GM12891 (cell line): ENCODE measurements around the gene MRGPRX2.

Experiments
- DNase-seq: peaks from one replicate; pipeline ENCODE4 v3.0.0; 2011; ENCODE audit warnings: low spot score; ENCODE audit not compliant: insufficient read length
- FAIRE-seq: peaks from 2 replicates; lab custom pipeline; 2011; peaks lifted over from hg19 to GRCh38; lab: Jason Lieb, UNC
- PAX5 ChIP-seq: IDR thresholded peaks from 2 replicates; pipeline ENCODE4 v1.6.1; 2011; ENCODE audit warnings: low read length, moderate library complexity, mild to moderate bottlenecking; ENCODE audit not compliant: insufficient read depth, severe bottlenecking
- POLR2A ChIP-seq: IDR thresholded peaks from 2 replicates; pipeline ENCODE4 v1.6.1; 2011; ENCODE audit warnings: low read depth, low read length, control low read depth
- POLR2AphosphoS5 ChIP-seq: IDR thresholded peaks from 2 replicates; pipeline ENCODE4 v1.6.1; 2011; ENCODE audit warnings: low read depth, low read length, control low read depth
- POU2F2 ChIP-seq: IDR thresholded peaks from 2 replicates; pipeline ENCODE4 v1.6.1; 2011; ENCODE audit warnings: low read depth, mild to moderate bottlenecking, control low read depth, low read length, moderate library complexity
- SPI1 ChIP-seq: IDR thresholded peaks from 2 replicates; pipeline ENCODE4 v1.6.1; 2011; ENCODE audit warnings: low read depth, low read length, control low read depth
- TAF1 ChIP-seq: IDR thresholded peaks from 2 replicates; pipeline ENCODE4 v1.6.1; 2011; ENCODE audit warnings: low read depth, low read length, control low read depth

Gene MRGPRX2

DNA sequence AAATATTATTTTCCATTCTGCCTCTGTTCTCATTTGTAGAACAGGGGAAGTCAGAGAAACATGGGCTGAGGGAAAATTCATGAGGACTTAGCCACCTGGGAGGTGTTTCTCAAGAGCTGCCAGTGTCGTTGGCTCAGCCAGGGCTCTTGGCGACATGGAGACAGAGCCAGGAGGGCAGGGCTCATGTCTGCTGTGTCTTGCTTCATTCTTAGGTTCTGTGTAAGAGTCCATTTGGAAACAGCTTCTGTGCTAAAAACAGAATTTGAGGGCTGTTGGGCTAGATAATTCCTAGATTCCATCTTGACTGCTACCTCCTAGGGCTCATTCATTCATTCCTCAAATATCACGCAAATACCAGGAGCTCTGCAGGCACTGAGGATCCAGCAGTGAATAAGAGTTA, 15.1 kb upstream of the MRGPRX2 start:
- DNase-seq (no peak), FAIRE-seq (no peak)

DNA sequence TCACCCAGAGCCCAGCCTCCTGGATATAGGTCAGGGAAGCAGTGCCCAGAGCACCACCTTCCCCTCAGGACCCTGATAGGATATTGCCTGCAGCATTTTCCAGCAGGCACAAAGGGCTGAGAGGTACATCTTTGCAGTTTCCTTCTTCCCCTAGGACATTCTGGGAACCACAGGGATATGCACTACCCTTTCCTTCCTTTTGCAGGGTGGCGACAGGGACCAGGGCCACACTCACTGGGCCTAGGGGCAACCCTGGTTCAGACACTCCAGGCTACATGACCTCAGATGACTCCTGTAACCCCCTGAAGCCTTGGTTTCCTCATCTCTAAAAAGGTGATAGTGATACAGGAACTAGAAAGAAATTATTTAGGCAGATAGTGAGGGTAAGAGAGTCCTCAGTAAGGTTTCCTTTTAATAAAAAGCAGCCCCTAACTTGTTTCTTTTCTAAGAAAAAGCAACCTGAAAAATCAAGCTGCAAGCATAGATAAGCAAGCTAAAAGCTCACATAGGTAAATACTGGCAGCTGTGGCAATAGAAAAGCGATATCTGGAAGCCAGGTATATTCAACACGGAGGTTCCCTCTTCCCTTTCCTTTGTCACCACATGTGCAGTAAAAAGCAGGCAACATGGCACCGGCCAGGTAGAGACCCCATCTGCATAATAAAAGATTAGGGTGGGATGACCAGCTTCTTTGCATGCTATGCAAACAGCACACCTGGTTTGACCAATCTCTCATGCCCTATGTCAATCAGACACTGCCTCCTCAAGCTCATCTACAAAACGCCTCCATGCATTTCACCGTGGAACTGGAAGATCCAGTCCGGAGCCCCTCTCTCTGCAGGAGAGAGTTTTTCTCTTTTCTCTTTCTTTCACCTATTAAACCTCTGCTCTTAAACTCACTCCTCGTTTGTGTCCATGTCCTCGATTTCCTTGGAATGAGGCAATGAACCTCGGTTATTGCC, 13.2 kb upstream of the MRGPRX2 start:
- no peak for DNase-seq
- no peak for FAIRE-seq
- TF ChIP-seq SPI1 (no peak), POLR2AphosphoS5 (no peak), TAF1 (no peak), POLR2A (no peak), PAX5 (no peak), POU2F2 (no peak)

More for the DNA sequence above, 15.1 kb upstream of the MRGPRX2 start:
- no peak for TF ChIP-seq PAX5
- no peak for TF ChIP-seq TAF1
- TF ChIP-seq SPI1, result no peak
- no peak for TF ChIP-seq POLR2A
- TF ChIP-seq POU2F2, result no peak
- no peak for TF ChIP-seq POLR2AphosphoS5

DNA sequence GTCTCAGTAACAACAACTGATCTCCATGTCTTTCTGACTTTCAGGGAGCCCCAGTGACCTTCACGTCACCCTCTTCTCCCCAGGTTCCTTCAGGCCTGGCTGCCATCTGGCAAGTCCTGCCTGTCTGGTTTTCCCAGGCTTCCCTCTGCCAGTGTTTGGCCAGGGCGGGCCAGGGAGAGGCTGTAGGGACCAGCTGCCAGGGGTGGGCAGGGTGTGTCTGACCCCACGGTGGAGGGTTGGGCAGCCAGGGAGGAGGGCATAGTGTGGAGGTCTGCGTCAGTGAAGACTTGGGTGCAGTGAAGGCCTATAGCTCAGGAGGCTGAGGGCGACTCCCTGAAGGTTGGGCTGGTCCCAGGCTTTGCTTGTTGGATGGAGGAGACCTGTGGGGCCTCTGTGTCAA, 11.9 kb upstream of the MRGPRX2 start:
- DNase-seq (no peak), FAIRE-seq (no peak)

DNA sequence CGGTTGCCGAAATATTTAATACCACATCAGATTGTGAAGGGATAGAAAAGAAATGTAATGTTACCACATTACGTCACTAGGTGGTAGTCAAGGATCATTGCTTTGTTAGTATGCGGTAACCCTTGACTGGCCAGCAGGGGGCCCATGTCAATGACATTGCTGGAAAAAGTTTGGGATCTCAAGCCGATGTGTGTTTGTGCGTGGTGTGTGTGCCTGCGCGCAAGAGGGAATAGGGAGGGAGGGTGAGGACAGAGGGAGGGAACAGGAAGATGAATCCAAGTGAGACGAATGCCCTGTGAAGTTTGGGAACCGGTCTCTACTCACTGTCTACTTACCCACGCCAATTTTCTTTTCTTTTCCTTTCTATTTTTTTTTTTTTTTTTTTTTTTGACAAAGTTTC, 10.7 kb upstream of the MRGPRX2 start:
- peak; percentile 36 for DNase-seq
- TF ChIP-seq PAX5, result no peak
- no peak for TF ChIP-seq POU2F2
- TF ChIP-seq SPI1, result no peak
- no peak for TF ChIP-seq POLR2A
- no peak for TF ChIP-seq TAF1
- TF ChIP-seq POLR2AphosphoS5, result no peak
- peak; percentile 98 for FAIRE-seq

More for the DNA sequence above, 11.9 kb upstream of the MRGPRX2 start:
- TF ChIP-seq SPI1, result no peak
- TF ChIP-seq POLR2AphosphoS5, result no peak
- TF ChIP-seq POU2F2, result no peak
- no peak for TF ChIP-seq POLR2A
- TF ChIP-seq TAF1, result no peak
- TF ChIP-seq PAX5, result no peak

DNA sequence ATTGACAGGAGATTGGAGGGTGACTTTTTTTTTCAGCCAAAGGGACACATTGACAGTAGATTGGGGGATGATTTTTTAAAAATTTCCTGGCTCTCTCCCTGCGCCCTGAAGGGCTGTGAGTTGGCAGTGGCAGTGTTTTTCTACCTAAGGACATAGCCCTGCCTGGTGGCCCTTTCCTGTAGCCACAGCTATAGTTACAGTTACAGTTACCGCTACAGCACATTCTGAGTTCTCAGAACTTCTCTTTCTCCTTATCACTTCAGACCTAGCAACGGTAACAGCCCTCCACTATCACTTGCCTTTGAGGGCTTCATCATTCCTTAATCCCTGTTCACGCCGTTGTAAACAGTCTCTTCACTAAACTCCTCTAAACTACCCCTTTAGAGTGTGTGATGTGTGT, 684 bp downstream of the MRGPRX2 start:
- TF ChIP-seq POLR2A, result no peak
- no peak for TF ChIP-seq PAX5
- no peak for TF ChIP-seq POLR2AphosphoS5
- no peak for TF ChIP-seq SPI1
- TF ChIP-seq TAF1, result no peak
- no peak for TF ChIP-seq POU2F2
- DNase-seq (no peak), FAIRE-seq (no peak)

DNA sequence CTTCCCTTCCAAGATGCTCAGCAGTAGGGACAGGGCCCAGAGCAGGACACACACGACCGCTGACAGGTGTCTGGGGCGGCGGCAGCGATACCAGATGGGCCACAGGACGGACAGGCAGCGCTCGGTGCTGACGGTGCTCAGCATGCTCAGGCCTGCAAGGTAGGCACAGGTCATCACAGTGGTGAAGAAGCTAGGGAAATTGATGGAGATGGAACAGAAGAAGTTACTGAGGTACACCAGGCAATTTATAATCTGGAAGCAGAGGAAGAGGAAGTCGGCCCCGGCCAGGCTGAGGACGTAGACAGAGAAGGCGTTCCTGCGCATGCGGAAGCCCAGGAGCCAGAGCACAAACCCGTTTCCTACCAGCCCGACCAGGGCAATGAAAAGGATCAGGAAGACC, 4.6 kb downstream of the MRGPRX2 start:
- TF ChIP-seq POLR2AphosphoS5, result no peak
- TF ChIP-seq SPI1, result no peak
- no peak for TF ChIP-seq TAF1
- TF ChIP-seq POU2F2, result no peak
- TF ChIP-seq PAX5, result no peak
- TF ChIP-seq POLR2A, result no peak
- DNase-seq, result no peak
- no peak for FAIRE-seq

DNA sequence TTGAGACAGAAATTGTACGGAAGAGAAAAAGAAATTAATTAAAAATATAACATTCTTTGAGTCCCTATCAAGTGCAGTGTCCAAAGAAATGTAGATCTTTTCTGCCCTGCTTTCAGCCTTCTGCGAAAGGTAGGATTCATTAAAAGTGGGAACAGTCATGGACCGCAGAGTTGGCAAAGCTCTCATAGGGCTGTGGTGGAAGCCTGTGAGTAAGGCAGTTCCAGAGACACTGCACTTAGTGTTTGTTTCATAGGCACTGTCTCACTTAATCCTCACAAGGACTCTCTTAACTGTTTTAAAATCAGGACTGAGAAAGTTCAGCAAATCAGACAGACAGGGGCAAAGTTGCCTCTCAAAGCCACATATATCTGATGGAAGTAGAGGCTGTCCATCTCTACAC, 5.5 kb downstream of the MRGPRX2 start:
- TF ChIP-seq PAX5 (no peak), TAF1 (no peak), POLR2AphosphoS5 (no peak)
- DNase-seq, result no peak
- FAIRE-seq, result no peak

DNA sequence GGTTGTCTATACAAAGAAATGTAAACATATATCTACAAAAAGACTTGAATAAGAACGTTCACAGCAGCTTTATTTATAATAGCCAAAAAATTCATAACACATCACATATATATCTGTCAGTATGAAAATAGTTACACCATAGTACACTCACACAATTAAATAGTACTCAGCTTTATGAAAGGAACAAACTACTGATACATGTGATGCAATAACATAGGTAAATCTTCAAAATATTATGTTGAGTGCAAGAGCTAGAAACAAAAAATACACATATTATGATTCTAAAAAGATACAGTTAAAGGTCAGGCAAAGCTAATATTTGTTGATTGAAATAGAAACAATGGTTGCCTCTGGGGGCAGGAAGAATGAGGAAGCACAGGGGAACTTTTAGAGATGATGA, 6.6 kb downstream of the MRGPRX2 start:
- no peak for DNase-seq
- TF ChIP-seq TAF1 (no peak), POU2F2 (no peak), POLR2A (no peak), SPI1 (no peak), PAX5 (no peak), POLR2AphosphoS5 (no peak)
- no peak for FAIRE-seq

DNA sequence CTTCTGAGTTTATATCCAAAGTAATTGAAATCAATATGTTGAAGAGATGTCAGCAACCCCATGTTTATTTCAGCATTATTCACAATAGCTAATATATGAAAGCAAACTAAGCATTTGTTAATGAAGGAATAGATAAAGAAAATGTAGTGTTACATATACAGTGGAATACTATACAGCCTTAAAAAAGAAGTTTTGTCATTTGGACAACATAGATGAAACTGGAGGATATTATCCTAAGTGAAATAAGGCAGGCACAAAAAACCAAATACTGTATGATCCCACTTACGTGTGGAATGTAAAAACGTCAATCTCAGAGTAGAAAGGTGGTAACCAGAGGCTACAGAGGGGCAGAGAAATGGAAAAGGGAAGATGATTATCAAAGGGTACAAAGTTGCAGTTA, 10.2 kb downstream of the MRGPRX2 start:
- no peak for DNase-seq
- no peak for FAIRE-seq
- TF ChIP-seq PAX5, result no peak
- no peak for TF ChIP-seq POU2F2
- TF ChIP-seq POLR2AphosphoS5, result no peak
- no peak for TF ChIP-seq POLR2A
- TF ChIP-seq TAF1, result no peak
- no peak for TF ChIP-seq SPI1
